GM12878 (cell line): ENCODE measurements around the gene NFKBIE. TPM values are rescaled to one million over a fixed set of nuclear protein-coding genes. Genes with fewer than 3 reads are reported as not detected.

Experiments
- ATF7 ChIP-seq: fragments of 450-650 bp; IDR thresholded peaks from 2 replicates; pipeline ENCODE4 v1.6.1; 2016; ENCODE audit warnings: low read depth, mild to moderate bottlenecking
- CHD1 ChIP-seq: IDR thresholded peaks from 2 replicates; pipeline ENCODE4 v1.6.1; 2012; ENCODE audit warnings: low read depth, low read length, improper control_type of control experiment
- CHD4 ChIP-seq: fragments of 200-600 bp; sonication (generic); IDR thresholded peaks from 2 replicates; pipeline ENCODE4 v1.6.1; 2016; ENCODE audit warnings: mild to moderate bottlenecking
- HCFC1 ChIP-seq: fragments of 150-350 bp; IDR thresholded peaks from 2 replicates; pipeline ENCODE4 v1.6.1; 2014; ENCODE audit warnings: low read length
- HDGF ChIP-seq: fragments of 450-650 bp; IDR thresholded peaks from 2 replicates; pipeline ENCODE4 v1.6.1; 2016; ENCODE audit warnings: antibody characterized with exemption
- NR2C1 ChIP-seq: fragments of 450-650 bp; IDR thresholded peaks from 2 replicates; pipeline ENCODE4 v1.6.1; 2017; ENCODE audit warnings: antibody characterized with exemption, mild to moderate bottlenecking, moderate library complexity
- NRF1 ChIP-seq: conservative IDR thresholded peaks from 2 replicates; pipeline ENCODE4 v1.6.1; 2011; ENCODE audit warnings: mild to moderate bottlenecking, low read depth, low read length, improper control_type of control experiment
- SMAD1 ChIP-seq: fragments of 450-650 bp; IDR thresholded peaks from 2 replicates; pipeline ENCODE4 v1.6.1; 2018; ENCODE audit warnings: mild to moderate bottlenecking, low read depth; ENCODE audit not compliant: partially characterized antibody
- SREBF1 ChIP-seq: IDR thresholded peaks from 2 replicates; pipeline ENCODE4 v1.6.1; 2012; ENCODE audit warnings: mild to moderate bottlenecking, low read length
- STAT1 ChIP-seq: fragments of 450-650 bp; conservative IDR thresholded peaks from 2 replicates; pipeline ENCODE4 v1.6.1; 2014; ENCODE audit warnings: antibody characterized with exemption, mild to moderate bottlenecking
- STAT3 ChIP-seq: IDR thresholded peaks from 2 replicates; pipeline ENCODE4 v1.6.1; 2011; ENCODE audit warnings: low read depth, low read length, improper control_type of control experiment
- TARDBP ChIP-seq: IDR thresholded peaks from 2 replicates; pipeline ENCODE4 v1.6.1; 2016; ENCODE audit warnings: borderline replicate concordance
- ZNF274 ChIP-seq: IDR thresholded peaks from one replicate; pipeline ENCODE4 v1.8.0; 2011; ENCODE audit not compliant: insufficient read length, insufficient read depth
- ZNF384 ChIP-seq: IDR thresholded peaks from 2 replicates; pipeline ENCODE4 v1.6.1; 2012; ENCODE audit warnings: low read depth, mild to moderate bottlenecking, low read length, improper control_type of control experiment, borderline replicate concordance
- ZNF622 ChIP-seq: fragments of 450-650 bp; IDR thresholded peaks from 2 replicates; pipeline ENCODE4 v1.6.1; 2017; ENCODE audit warnings: mild to moderate bottlenecking, inconsistent platforms
- polyA plus RNA-seq, 11 experiments: library from polyadenylated mRNA; depleted of rRNA in 4 of 11; unstranded in 6 of 11; stranded (reverse) in 5 of 11; fragments of >200 nt; fragmentation: Nextera tagmentation in 4 of 11; fragmentation: Illumina TruSeq in 1 of 11; extraction: Ambion mirVana in 4 of 11; extraction: Trizol in 1 of 11; gene quantifications; 1 replicate in 1 of 11; 2 replicates in 10 of 11; pipeline versions ENCODE4 v1.2.1 to v1.2.3, GENCODE V29; 2011 to 2016; ENCODE audit warnings: inconsistent platforms in 2 of 11, missing spikeins in 2 of 11, low read depth in 1 of 11
- total RNA-seq, 4 experiments: library from RNA; depleted of rRNA in 3 of 4; stranded (reverse); fragments of >200 nt in 3 of 4; fragmentation: Illumina TruSeq in 1 of 4; extraction: Trizol in 1 of 4; gene quantifications; 2 replicates each; pipeline versions ENCODE4 v1.2.1 to v1.2.3, GENCODE V29; 2013 to 2021
- TF ChIP-seq, protein P1 (sequence below): fragments of 450-650 bp; IDR thresholded peaks from 2 replicates; pipeline ENCODE4 v1.6.1; 2017; ENCODE audit warnings: borderline replicate concordance
- TF ChIP-seq, protein P2 (sequence below): fragments of 150-350 bp; IDR thresholded peaks from 2 replicates; pipeline ENCODE4 v1.6.1; 2016; ENCODE audit warnings: low read depth, low read length
- TF ChIP-seq, protein P3 (sequence below): IDR thresholded peaks from 2 replicates; pipeline ENCODE4 v1.6.1; 2012; ENCODE audit warnings: low read depth, low read length, improper control_type of control experiment
- TF ChIP-seq, protein P4 (sequence below): IDR thresholded peaks from 2 replicates; pipeline ENCODE4 v1.6.1; 2011; ENCODE audit warnings: borderline replicate concordance, low read depth, mild to moderate bottlenecking, moderate library complexity, low read length; ENCODE audit not compliant: insufficient read depth, poor library complexity, severe bottlenecking
- TF ChIP-seq, protein P5 (sequence below), 3 experiments: IDR thresholded peaks in 2 of 3; conservative IDR thresholded peaks in 1 of 3; 2 replicates each; pipeline ENCODE4 v1.5.1; 2011; ENCODE audit warnings: low read depth in 3 of 3, low read length in 3 of 3, mild to moderate bottlenecking in 3 of 3, control low read depth in 2 of 3, moderate library complexity in 2 of 3, inconsistent platforms in 1 of 3, mixed read lengths in 1 of 3; ENCODE audit not compliant: control insufficient read depth in 2 of 3, insufficient read depth in 1 of 3; ENCODE audit errors: extremely low read depth in 1 of 3

Gene NFKBIE
- total and polyA plus RNA-seq, 10 of the 15 experiments (the other 5 are each of a cell fraction or from before 2014, with no cell fraction given): 10.4 to 106 (median 38.8) TPM

DNA sequence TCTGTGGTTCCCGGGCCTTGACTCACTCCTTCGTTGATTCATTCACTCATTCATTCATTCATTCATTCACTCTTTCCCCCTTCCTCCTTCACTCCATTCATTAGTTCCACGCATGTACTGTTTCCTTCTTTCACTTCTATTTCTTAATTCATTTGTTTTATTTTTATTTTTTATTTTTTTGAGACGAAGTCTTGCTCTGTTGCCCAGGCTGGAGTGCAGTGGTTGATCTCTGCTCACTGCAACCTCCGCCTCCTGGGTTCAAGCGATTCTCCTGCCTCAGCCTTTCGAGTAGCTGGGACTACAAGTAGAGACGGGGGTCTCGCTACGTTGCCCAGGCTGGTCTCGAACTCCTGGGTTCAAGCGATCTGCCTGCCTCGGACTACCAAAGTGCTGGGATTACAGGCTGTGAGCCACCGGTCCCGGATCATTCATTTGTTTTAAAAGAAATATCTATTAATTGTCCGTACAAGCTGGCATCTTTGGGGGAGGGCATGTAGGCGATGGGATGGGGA, 427 bp upstream of the NFKBIE start (continued):
- TF ChIP-seq, protein P1, sequence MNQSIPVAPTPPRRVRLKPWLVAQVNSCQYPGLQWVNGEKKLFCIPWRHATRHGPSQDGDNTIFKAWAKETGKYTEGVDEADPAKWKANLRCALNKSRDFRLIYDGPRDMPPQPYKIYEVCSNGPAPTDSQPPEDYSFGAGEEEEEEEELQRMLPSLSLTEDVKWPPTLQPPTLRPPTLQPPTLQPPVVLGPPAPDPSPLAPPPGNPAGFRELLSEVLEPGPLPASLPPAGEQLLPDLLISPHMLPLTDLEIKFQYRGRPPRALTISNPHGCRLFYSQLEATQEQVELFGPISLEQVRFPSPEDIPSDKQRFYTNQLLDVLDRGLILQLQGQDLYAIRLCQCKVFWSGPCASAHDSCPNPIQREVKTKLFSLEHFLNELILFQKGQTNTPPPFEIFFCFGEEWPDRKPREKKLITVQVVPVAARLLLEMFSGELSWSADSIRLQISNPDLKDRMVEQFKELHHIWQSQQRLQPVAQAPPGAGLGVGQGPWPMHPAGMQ: no peak
- TF ChIP-seq, protein P2, sequence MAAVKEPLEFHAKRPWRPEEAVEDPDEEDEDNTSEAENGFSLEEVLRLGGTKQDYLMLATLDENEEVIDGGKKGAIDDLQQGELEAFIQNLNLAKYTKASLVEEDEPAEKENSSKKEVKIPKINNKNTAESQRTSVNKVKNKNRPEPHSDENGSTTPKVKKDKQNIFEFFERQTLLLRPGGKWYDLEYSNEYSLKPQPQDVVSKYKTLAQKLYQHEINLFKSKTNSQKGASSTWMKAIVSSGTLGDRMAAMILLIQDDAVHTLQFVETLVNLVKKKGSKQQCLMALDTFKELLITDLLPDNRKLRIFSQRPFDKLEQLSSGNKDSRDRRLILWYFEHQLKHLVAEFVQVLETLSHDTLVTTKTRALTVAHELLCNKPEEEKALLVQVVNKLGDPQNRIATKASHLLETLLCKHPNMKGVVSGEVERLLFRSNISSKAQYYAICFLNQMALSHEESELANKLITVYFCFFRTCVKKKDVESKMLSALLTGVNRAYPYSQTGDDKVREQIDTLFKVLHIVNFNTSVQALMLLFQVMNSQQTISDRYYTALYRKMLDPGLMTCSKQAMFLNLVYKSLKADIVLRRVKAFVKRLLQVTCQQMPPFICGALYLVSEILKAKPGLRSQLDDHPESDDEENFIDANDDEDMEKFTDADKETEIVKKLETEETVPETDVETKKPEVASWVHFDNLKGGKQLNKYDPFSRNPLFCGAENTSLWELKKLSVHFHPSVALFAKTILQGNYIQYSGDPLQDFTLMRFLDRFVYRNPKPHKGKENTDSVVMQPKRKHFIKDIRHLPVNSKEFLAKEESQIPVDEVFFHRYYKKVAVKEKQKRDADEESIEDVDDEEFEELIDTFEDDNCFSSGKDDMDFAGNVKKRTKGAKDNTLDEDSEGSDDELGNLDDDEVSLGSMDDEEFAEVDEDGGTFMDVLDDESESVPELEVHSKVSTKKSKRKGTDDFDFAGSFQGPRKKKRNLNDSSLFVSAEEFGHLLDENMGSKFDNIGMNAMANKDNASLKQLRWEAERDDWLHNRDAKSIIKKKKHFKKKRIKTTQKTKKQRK: no peak
- TF ChIP-seq CHD4 (no peak), NR2C1 (no peak), ATF7 (peak; percentile 73), STAT3 (no peak), ZNF622 (no peak), HCFC1 (no peak), SMAD1 (peak; percentile 53), CHD1 (no peak), STAT1 (no peak), HDGF (peak; percentile 95), SREBF1 (no peak), ZNF384 (no peak), TARDBP (no peak), NRF1 (no peak), ZNF274 (no peak)
- TF ChIP-seq, protein P3, sequence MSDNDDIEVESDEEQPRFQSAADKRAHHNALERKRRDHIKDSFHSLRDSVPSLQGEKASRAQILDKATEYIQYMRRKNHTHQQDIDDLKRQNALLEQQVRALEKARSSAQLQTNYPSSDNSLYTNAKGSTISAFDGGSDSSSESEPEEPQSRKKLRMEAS: no peak
- TF ChIP-seq, protein P4, sequence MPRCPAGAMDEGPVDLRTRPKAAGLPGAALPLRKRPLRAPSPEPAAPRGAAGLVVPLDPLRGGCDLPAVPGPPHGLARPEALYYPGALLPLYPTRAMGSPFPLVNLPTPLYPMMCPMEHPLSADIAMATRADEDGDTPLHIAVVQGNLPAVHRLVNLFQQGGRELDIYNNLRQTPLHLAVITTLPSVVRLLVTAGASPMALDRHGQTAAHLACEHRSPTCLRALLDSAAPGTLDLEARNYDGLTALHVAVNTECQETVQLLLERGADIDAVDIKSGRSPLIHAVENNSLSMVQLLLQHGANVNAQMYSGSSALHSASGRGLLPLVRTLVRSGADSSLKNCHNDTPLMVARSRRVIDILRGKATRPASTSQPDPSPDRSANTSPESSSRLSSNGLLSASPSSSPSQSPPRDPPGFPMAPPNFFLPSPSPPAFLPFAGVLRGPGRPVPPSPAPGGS: no peak
- TF ChIP-seq, protein P5, sequence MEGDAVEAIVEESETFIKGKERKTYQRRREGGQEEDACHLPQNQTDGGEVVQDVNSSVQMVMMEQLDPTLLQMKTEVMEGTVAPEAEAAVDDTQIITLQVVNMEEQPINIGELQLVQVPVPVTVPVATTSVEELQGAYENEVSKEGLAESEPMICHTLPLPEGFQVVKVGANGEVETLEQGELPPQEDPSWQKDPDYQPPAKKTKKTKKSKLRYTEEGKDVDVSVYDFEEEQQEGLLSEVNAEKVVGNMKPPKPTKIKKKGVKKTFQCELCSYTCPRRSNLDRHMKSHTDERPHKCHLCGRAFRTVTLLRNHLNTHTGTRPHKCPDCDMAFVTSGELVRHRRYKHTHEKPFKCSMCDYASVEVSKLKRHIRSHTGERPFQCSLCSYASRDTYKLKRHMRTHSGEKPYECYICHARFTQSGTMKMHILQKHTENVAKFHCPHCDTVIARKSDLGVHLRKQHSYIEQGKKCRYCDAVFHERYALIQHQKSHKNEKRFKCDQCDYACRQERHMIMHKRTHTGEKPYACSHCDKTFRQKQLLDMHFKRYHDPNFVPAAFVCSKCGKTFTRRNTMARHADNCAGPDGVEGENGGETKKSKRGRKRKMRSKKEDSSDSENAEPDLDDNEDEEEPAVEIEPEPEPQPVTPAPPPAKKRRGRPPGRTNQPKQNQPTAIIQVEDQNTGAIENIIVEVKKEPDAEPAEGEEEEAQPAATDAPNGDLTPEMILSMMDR (IDR thresholded peaks at IDR 0.05 in 2 of 3, conservative IDR thresholded peaks at IDR 0.05 in 1 of 3; ENCODE audit: control insufficient read depth in 2 of 3, extremely low read depth in 1 of 3, insufficient read depth in 1 of 3, low read depth in 3 of 3, low read length in 3 of 3): no peak
